Stimulated activated naive CD8-positive, alpha-beta T cell treated with anti-CD3 and anti-CD28 coated beads, Interleukin-15, Interleukin-2, amounts not matched to agents 100 ng/mL and 50 ng/mL, for 24 hours (primary cell): Measurements from ENCODE around the gene FILIP1.

Experiments used
- H3K27ac Mint-ChIP-seq: one replicate; pipeline ENCODE4 v1.8.0; 2021; ENCODE audit warnings: mild to moderate bottlenecking, mixed read lengths
- H3K27me3 Mint-ChIP-seq: one replicate; pipeline ENCODE4 v1.8.0; 2021; ENCODE audit warnings: mixed read lengths
- H3K36me3 Mint-ChIP-seq: one replicate; pipeline ENCODE4 v1.8.0; 2021; ENCODE audit warnings: low read depth, mixed read lengths
- H3K4me1 Mint-ChIP-seq: one replicate; pipeline ENCODE4 v1.8.0; 2021; ENCODE audit warnings: low read depth, mixed read lengths
- H3K4me3 Mint-ChIP-seq: one replicate; pipeline ENCODE4 v1.8.0; 2021; ENCODE audit warnings: mild to moderate bottlenecking, mixed read lengths
- H3K9me3 Mint-ChIP-seq: one replicate; pipeline ENCODE4 v1.8.0; 2021; ENCODE audit warnings: mixed read lengths

Gene FILIP1

GRCh38 chr6:75409286-75409685, 84.3 kb downstream of the FILIP1 start:
- Mint-ChIP-seq H3K4me3 (no peak overlapping the region), H3K4me1 (no peaks in the 10 kb centered on the region), H3K27ac (no peak overlapping the region), H3K9me3 (no peaks in the 10 kb centered on the region), H3K36me3 (no peaks in the 10 kb centered on the region), H3K27me3 (no peaks in the 10 kb centered on the region)

- no peaks in the 10 kb centered on the region for H3K4me1 Mint-ChIP-seq
- H3K27me3 Mint-ChIP-seq = peaks cover 3% of the 10 kb centered on the region
- no peaks in the 10 kb centered on the region for H3K9me3 Mint-ChIP-seq
- H3K36me3 Mint-ChIP-seq = no peaks in the 10 kb centered on the region
- no peak overlapping the region for H3K27ac Mint-ChIP-seq
- no peak overlapping the region for H3K4me3 Mint-ChIP-seq
Measured at GRCh38 chr6:75403563-75404080, 90.0 kb downstream of the FILIP1 start.

- no peak overlapping the region for H3K4me3 Mint-ChIP-seq
- peaks cover 6% of the 10 kb centered on the region for H3K27me3 Mint-ChIP-seq
- H3K36me3 Mint-ChIP-seq = no peaks in the 10 kb centered on the region
- no peaks in the 10 kb centered on the region for H3K9me3 Mint-ChIP-seq
- no peak overlapping the region for H3K27ac Mint-ChIP-seq
- no peaks in the 10 kb centered on the region for H3K4me1 Mint-ChIP-seq
Measured at GRCh38 chr6:75402296-75402695, 91.3 kb downstream of the FILIP1 start.

- H3K27ac Mint-ChIP-seq = no peak overlapping the region
- peaks cover 13% of the 10 kb centered on the region for H3K27me3 Mint-ChIP-seq
- no peaks in the 10 kb centered on the region for H3K36me3 Mint-ChIP-seq
- H3K4me1 Mint-ChIP-seq = no peaks in the 10 kb centered on the region
- H3K4me3 Mint-ChIP-seq = no peak overlapping the region
- no peaks in the 10 kb centered on the region for H3K9me3 Mint-ChIP-seq
Measured at GRCh38 chr6:75397656-75398465, 95.7 kb downstream of the FILIP1 start.

GRCh38 chr6:75397171-75397570, 96.4 kb downstream of the FILIP1 start:
- no peaks in the 10 kb centered on the region for H3K36me3 Mint-ChIP-seq
- no peaks in the 10 kb centered on the region for H3K9me3 Mint-ChIP-seq
- no peak overlapping the region for H3K27ac Mint-ChIP-seq
- no peak overlapping the region for H3K4me3 Mint-ChIP-seq
- H3K4me1 Mint-ChIP-seq = no peaks in the 10 kb centered on the region
- H3K27me3 Mint-ChIP-seq = peaks cover 11% of the 10 kb centered on the region

- Mint-ChIP-seq H3K4me1 (no peaks in the 10 kb centered on the region), H3K9me3 (no peaks in the 10 kb centered on the region), H3K27me3 (peaks cover 11% of the 10 kb centered on the region), H3K4me3 (no peak overlapping the region), H3K27ac (no peak overlapping the region), H3K36me3 (no peaks in the 10 kb centered on the region)
Measured at GRCh38 chr6:75396005-75396800, 97.4 kb downstream of the FILIP1 start.

- no peak overlapping the region for H3K27ac Mint-ChIP-seq
- no peak overlapping the region for H3K4me3 Mint-ChIP-seq
- no peaks in the 10 kb centered on the region for H3K36me3 Mint-ChIP-seq
- H3K9me3 Mint-ChIP-seq = no peaks in the 10 kb centered on the region
- peaks cover 15% of the 10 kb centered on the region for H3K27me3 Mint-ChIP-seq
- no peaks in the 10 kb centered on the region for H3K4me1 Mint-ChIP-seq
Measured at GRCh38 chr6:75393806-75394205, 99.8 kb downstream of the FILIP1 start.

GRCh38 chr6:75391276-75391675, 102.3 kb downstream of the FILIP1 start:
- peaks cover 17% of the 10 kb centered on the region for H3K27me3 Mint-ChIP-seq
- H3K4me3 Mint-ChIP-seq = no peak overlapping the region
- no peaks in the 10 kb centered on the region for H3K4me1 Mint-ChIP-seq
- H3K27ac Mint-ChIP-seq = no peak overlapping the region
- H3K9me3 Mint-ChIP-seq = no peaks in the 10 kb centered on the region
- H3K36me3 Mint-ChIP-seq = no peaks in the 10 kb centered on the region

- no peaks in the 10 kb centered on the region for H3K9me3 Mint-ChIP-seq
Measured at GRCh38 chr6:75386050-75386770, 107.4 kb downstream of the FILIP1 start.

GRCh38 chr6:75384116-75384515, 109.5 kb downstream of the FILIP1 start:
- H3K4me3 Mint-ChIP-seq = no peak overlapping the region
- peaks cover 24% of the 10 kb centered on the region for H3K27me3 Mint-ChIP-seq
- H3K27ac Mint-ChIP-seq = no peak overlapping the region
- H3K36me3 Mint-ChIP-seq = no peaks in the 10 kb centered on the region
- no peaks in the 10 kb centered on the region for H3K4me1 Mint-ChIP-seq
- no peaks in the 10 kb centered on the region for H3K9me3 Mint-ChIP-seq

More at GRCh38 chr6:75386050-75386770, 107.4 kb downstream of the FILIP1 start:
- Mint-ChIP-seq H3K4me1 (no peaks in the 10 kb centered on the region), H3K27me3 (peaks cover 20% of the 10 kb centered on the region), H3K36me3 (no peaks in the 10 kb centered on the region), H3K27ac (no peak overlapping the region), H3K4me3 (no peak overlapping the region)

- H3K36me3 Mint-ChIP-seq = no peaks in the 10 kb centered on the region
- H3K9me3 Mint-ChIP-seq = no peaks in the 10 kb centered on the region
- H3K27ac Mint-ChIP-seq = no peak overlapping the region
- H3K4me3 Mint-ChIP-seq = no peak overlapping the region
- peaks cover 19% of the 10 kb centered on the region for H3K27me3 Mint-ChIP-seq
- H3K4me1 Mint-ChIP-seq = no peaks in the 10 kb centered on the region
Measured at GRCh38 chr6:75382634-75382900, 111.0 kb downstream of the FILIP1 start.

GRCh38 chr6:75381877-75382633, 111.5 kb downstream of the FILIP1 start:
- Mint-ChIP-seq H3K27me3 (peaks cover 19% of the 10 kb centered on the region), H3K27ac (no peak overlapping the region), H3K36me3 (no peaks in the 10 kb centered on the region), H3K4me1 (no peaks in the 10 kb centered on the region), H3K9me3 (no peaks in the 10 kb centered on the region), H3K4me3 (no peak overlapping the region)

- Mint-ChIP-seq H3K27ac (no peak overlapping the region), H3K4me3 (no peak overlapping the region), H3K36me3 (no peaks in the 10 kb centered on the region), H3K4me1 (no peaks in the 10 kb centered on the region), H3K27me3 (peaks cover 19% of the 10 kb centered on the region), H3K9me3 (no peaks in the 10 kb centered on the region)
Measured at GRCh38 chr6:75379536-75379935, 114.1 kb downstream of the FILIP1 start.

- no peaks in the 10 kb centered on the region for H3K4me1 Mint-ChIP-seq
- peaks cover 12% of the 10 kb centered on the region for H3K27me3 Mint-ChIP-seq
- no peaks in the 10 kb centered on the region for H3K36me3 Mint-ChIP-seq
- H3K27ac Mint-ChIP-seq = no peak overlapping the region
- no peak overlapping the region for H3K4me3 Mint-ChIP-seq
- no peaks in the 10 kb centered on the region for H3K9me3 Mint-ChIP-seq
Measured at GRCh38 chr6:75378101-75378500, 115.5 kb downstream of the FILIP1 start.
